ENCODE results near the gene SDCCAG8. TPM values are rescaled to one million over a fixed set of nuclear protein-coding genes. Genes with fewer than 3 reads are reported as not detected.

SDCCAG8 gene
- total RNA-seq, 1 donor from 2014 or later: 41.2 TPM

GRCh38 chr1:243465738-243466137 lies 209.9 kb downstream of the SDCCAG8 start:
- no peak for ATAC-seq (ENCODE audit: low read depth)
- Mint-ChIP-seq H3K4me1 (no peaks in the 10 kb centered on the region), H3K27ac (no peak overlapping the region), H3K9me3 (no peaks in the 10 kb centered on the region), H3K27me3 (no peaks in the 10 kb centered on the region), H3K36me3 (ENCODE audit: low read depth) (peaks cover 27% of the 10 kb centered on the region), H3K4me3 (no peak overlapping the region)
- POLR2A ChIA-PET: no interaction called here
- intact Hi-C loops (cut with micrococcal nuclease): no loop called here
- CTCF ChIA-PET: no interaction called here
- DNase-seq: no peak
- TF ChIP-seq CTCF (IDR thresholded peaks at IDR 0.05): no peak

- ChIA-PET CTCF (no interaction called here), POLR2A (no interaction called here)
- DNase-seq (no peak), ATAC-seq (ENCODE audit: low read depth) (no peak)
- Mint-ChIP-seq H3K36me3 (ENCODE audit: low read depth) (peaks cover 18% of the 10 kb centered on the region), H3K27ac (no peak overlapping the region), H3K27me3 (no peaks in the 10 kb centered on the region), H3K4me3 (no peak overlapping the region), H3K9me3 (no peaks in the 10 kb centered on the region), H3K4me1 (peaks cover 25% of the 10 kb centered on the region)
- no peak for TF ChIP-seq CTCF (IDR thresholded peaks at IDR 0.05)
- intact Hi-C loops (cut with micrococcal nuclease): no loop called here
These were observed 213.7 kb downstream of the SDCCAG8 start for GRCh38 chr1:243469497-243469896.

GRCh38 chr1:243470502-243470901 lies 214.7 kb downstream of the SDCCAG8 start:
- H3K4me3 Mint-ChIP-seq: no peak overlapping the region
- intact Hi-C loops (cut with micrococcal nuclease): no loop called here

GRCh38 chr1:243471026-243471685 lies 215.3 kb downstream of the SDCCAG8 start:
- ATAC-seq (ENCODE audit: low read depth): no peak
- peaks cover 14% of the 10 kb centered on the region for H3K36me3 Mint-ChIP-seq (ENCODE audit: low read depth)
- no peaks in the 10 kb centered on the region for H3K27me3 Mint-ChIP-seq
- ChIA-PET CTCF (no interaction called here), POLR2A (no interaction called here)
- intact Hi-C loops (cut with micrococcal nuclease): no loop called here
- DNase-seq: no peak
- no peak for TF ChIP-seq CTCF (IDR thresholded peaks at IDR 0.05)
- H3K4me1 Mint-ChIP-seq: peaks cover 25% of the 10 kb centered on the region
- no peaks in the 10 kb centered on the region for H3K9me3 Mint-ChIP-seq
- H3K27ac Mint-ChIP-seq: no peak overlapping the region
- H3K4me3 Mint-ChIP-seq: no peak overlapping the region

More at GRCh38 chr1:243470502-243470901, 214.7 kb downstream of the SDCCAG8 start:
- ATAC-seq (ENCODE audit: low read depth): no peak
- DNase-seq: no peak
- CTCF ChIA-PET: no interaction called here
- peaks cover 25% of the 10 kb centered on the region for H3K4me1 Mint-ChIP-seq
- POLR2A ChIA-PET: no interaction called here
- no peaks in the 10 kb centered on the region for H3K27me3 Mint-ChIP-seq
- no peak for TF ChIP-seq CTCF (IDR thresholded peaks at IDR 0.05)
- H3K27ac Mint-ChIP-seq: no peak overlapping the region
- H3K9me3 Mint-ChIP-seq: no peaks in the 10 kb centered on the region
- H3K36me3 Mint-ChIP-seq (ENCODE audit: low read depth): peaks cover 14% of the 10 kb centered on the region

GRCh38 chr1:243471754-243472745 lies 216.2 kb downstream of the SDCCAG8 start:
- intact Hi-C loops (cut with micrococcal nuclease): no loop called here
- H3K27me3 Mint-ChIP-seq: no peaks in the 10 kb centered on the region
- H3K4me1 Mint-ChIP-seq: peaks cover 25% of the 10 kb centered on the region
- ChIA-PET CTCF (no interaction called here), POLR2A (interaction anchor here (0.6 kb wide), 1 partner anchor 1258 kb away, joined by 9 read pairs; no protein-coding TSS in a partner anchor)
- H3K4me3 Mint-ChIP-seq: no peak overlapping the region
- ATAC-seq (ENCODE audit: low read depth): peak; percentile 56
- TF ChIP-seq CTCF (IDR thresholded peaks at IDR 0.05): no peak
- no peaks in the 10 kb centered on the region for H3K9me3 Mint-ChIP-seq
- DNase-seq: no peak
- H3K36me3 Mint-ChIP-seq (ENCODE audit: low read depth): peaks cover 16% of the 10 kb centered on the region
- no peak overlapping the region for H3K27ac Mint-ChIP-seq

Measured in activated B cell treated with CpG ODN at 0.5 μM for 24 hours (primary cell).